Nephron progenitor cell (in vitro differentiated cells): ENCODE results near the gene POLE.

Experiments used
- DNase-seq: peaks from one replicate; pipeline ENCODE4 v3.0.0; 2021
- H3K27ac Mint-ChIP-seq: 2 replicates; pipeline ENCODE4 v1.8.0; 2021; ENCODE audit warnings: mild to moderate bottlenecking, moderate library complexity, mixed read lengths
- H3K27me3 Mint-ChIP-seq: 2 replicates; pipeline ENCODE4 v1.8.0; 2021; ENCODE audit warnings: mild to moderate bottlenecking, low read depth, mixed read lengths; ENCODE audit not compliant: poor library complexity
- H3K36me3 Mint-ChIP-seq: 2 replicates; pipeline ENCODE4 v1.8.0; 2021; ENCODE audit warnings: low read depth, mixed read lengths
- H3K4me1 Mint-ChIP-seq: 2 replicates; pipeline ENCODE4 v1.8.0; 2021; ENCODE audit warnings: mixed read lengths
- H3K4me3 Mint-ChIP-seq: 2 replicates; pipeline ENCODE4 v1.8.0; 2021; ENCODE audit warnings: mild to moderate bottlenecking, moderate library complexity, mixed read lengths
- H3K9me3 Mint-ChIP-seq: 2 replicates; pipeline ENCODE4 v1.8.0; 2021; ENCODE audit warnings: mild to moderate bottlenecking, moderate library complexity, mixed read lengths
- TF ChIP-seq, protein P1 (sequence below): fragments of 200-600 bp; sonication (generic); IDR thresholded peaks from 2 replicates; pipeline ENCODE4 v1.5.0; 2021; ENCODE audit warnings: antibody characterized with exemption

POLE gene

GRCh38 chr12:132653567-132654290 lies 33.4 kb downstream of the POLE start:
- TF ChIP-seq, protein P1, sequence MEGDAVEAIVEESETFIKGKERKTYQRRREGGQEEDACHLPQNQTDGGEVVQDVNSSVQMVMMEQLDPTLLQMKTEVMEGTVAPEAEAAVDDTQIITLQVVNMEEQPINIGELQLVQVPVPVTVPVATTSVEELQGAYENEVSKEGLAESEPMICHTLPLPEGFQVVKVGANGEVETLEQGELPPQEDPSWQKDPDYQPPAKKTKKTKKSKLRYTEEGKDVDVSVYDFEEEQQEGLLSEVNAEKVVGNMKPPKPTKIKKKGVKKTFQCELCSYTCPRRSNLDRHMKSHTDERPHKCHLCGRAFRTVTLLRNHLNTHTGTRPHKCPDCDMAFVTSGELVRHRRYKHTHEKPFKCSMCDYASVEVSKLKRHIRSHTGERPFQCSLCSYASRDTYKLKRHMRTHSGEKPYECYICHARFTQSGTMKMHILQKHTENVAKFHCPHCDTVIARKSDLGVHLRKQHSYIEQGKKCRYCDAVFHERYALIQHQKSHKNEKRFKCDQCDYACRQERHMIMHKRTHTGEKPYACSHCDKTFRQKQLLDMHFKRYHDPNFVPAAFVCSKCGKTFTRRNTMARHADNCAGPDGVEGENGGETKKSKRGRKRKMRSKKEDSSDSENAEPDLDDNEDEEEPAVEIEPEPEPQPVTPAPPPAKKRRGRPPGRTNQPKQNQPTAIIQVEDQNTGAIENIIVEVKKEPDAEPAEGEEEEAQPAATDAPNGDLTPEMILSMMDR = no peak
- no peak for DNase-seq

GRCh38 chr12:132651444-132652100 lies 35.6 kb downstream of the POLE start:
- Mint-ChIP-seq H3K9me3 (no peaks in the 10 kb centered on the region), H3K27ac (no peak overlapping the region), H3K4me3 (no peak overlapping the region), H3K27me3 (no peaks in the 10 kb centered on the region), H3K36me3 (peaks cover 72% of the 10 kb centered on the region), H3K4me1 (no peaks in the 10 kb centered on the region)
- TF ChIP-seq, protein P1 = no peak
- no peak for DNase-seq

More at GRCh38 chr12:132653567-132654290, 33.4 kb downstream of the POLE start:
- no peaks in the 10 kb centered on the region for H3K9me3 Mint-ChIP-seq
- peaks cover 73% of the 10 kb centered on the region for H3K36me3 Mint-ChIP-seq
- H3K4me1 Mint-ChIP-seq = no peaks in the 10 kb centered on the region
- H3K4me3 Mint-ChIP-seq = no peak overlapping the region
- no peak overlapping the region for H3K27ac Mint-ChIP-seq
- H3K27me3 Mint-ChIP-seq = no peaks in the 10 kb centered on the region

- H3K4me1 Mint-ChIP-seq = no peaks in the 10 kb centered on the region
- no peak for DNase-seq
- H3K36me3 Mint-ChIP-seq = peaks cover 66% of the 10 kb centered on the region
- TF ChIP-seq, protein P1 = no peak
- H3K9me3 Mint-ChIP-seq = no peaks in the 10 kb centered on the region
- no peak overlapping the region for H3K27ac Mint-ChIP-seq
- H3K4me3 Mint-ChIP-seq = no peak overlapping the region
- H3K27me3 Mint-ChIP-seq = no peaks in the 10 kb centered on the region
Measured at GRCh38 chr12:132649226-132649945, 37.8 kb downstream of the POLE start.

DNA sequence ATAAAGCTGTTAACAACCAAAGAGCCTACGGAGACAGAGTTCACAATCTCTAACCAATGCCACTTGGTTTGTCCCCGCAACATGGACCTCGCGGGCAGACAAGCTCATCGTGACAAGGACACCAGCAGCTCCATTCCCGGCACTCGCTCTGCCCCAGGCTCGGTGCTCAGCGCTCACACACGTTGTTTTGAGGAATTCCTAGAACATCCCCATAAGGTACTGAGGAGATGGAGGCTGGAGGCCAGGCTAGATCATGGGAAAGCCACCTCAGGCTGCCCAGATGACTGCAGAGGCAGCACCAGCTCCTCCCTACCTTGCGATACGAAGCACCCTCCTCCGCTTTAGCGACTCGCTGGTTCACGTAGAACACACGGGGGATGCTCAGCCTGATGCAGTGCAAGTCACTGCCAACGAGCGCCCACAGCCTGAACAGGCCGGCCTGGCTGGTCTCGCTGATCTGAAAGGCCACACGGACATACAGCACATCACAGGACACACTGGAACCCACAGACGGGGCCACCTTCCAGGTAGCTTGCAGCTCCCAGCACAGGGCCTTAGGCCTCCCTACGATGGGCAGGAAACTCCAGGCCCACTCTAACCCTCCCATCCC lies 38.4 kb downstream of the POLE start:
- Mint-ChIP-seq H3K27me3 (no peaks in the 10 kb centered on the region), H3K4me1 (no peaks in the 10 kb centered on the region), H3K36me3 (peaks cover 62% of the 10 kb centered on the region), H3K9me3 (no peaks in the 10 kb centered on the region), H3K27ac (no peak overlapping the region), H3K4me3 (no peak overlapping the region)
- TF ChIP-seq, protein P1 = no peak
- DNase-seq = no peak

DNA sequence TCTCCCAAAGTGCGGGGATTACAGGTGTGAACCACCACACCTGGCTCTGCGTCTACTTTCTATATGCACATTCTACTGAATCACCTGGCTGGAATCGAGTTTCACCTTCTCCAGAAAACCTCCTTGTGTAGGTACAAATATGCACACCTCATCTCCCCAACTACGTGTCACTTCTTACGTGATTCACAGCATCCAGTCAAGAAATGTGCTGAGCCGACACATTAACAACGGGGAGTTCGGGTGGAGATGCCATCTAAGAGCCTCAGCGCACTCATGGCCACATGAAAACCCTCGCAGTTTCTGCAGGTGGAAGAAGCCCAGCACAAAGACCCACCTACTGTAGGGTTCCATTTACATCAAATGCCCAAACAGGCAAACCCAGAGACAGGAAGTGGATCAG lies 39.3 kb downstream of the POLE start:
- no peak for DNase-seq
- Mint-ChIP-seq H3K4me1 (no peaks in the 10 kb centered on the region), H3K27ac (no peak overlapping the region), H3K36me3 (peaks cover 57% of the 10 kb centered on the region), H3K27me3 (no peaks in the 10 kb centered on the region), H3K4me3 (no peak overlapping the region), H3K9me3 (no peaks in the 10 kb centered on the region)
- TF ChIP-seq, protein P1 = no peak
